SK-N-MC (cell line): Measurements from ENCODE around the gene SERPIND1.

ENCODE experiments used
- DNase-seq: peaks from one replicate; pipeline ENCODE4 v3.0.0-alpha.2; 2011; ENCODE audit warnings: low read depth, low spot score
- H3K27ac ChIP-seq: fragments of 200-600 bp; sonication (generic); 2 replicates; pipeline ENCODE4 v1.5.1; 2016; ENCODE audit warnings: mixed run types
- H3K36me3 ChIP-seq: fragments of 200-600 bp; sonication (generic); 2 replicates; pipeline ENCODE4 v1.6.1; 2017; ENCODE audit warnings: antibody characterized with exemption, low read length, mixed read lengths; ENCODE audit not compliant: insufficient read depth
- H3K4me3 ChIP-seq: fragments of 200-600 bp; sonication (generic); 2 replicates; pipeline ENCODE4 v1.5.1; 2016
- H3K9ac ChIP-seq: fragments of 200-600 bp; sonication (generic); 2 replicates; pipeline ENCODE4 v1.8.0; 2017; ENCODE audit warnings: mixed run types, mixed read lengths; ENCODE audit not compliant: insufficient read length
- H3K9me3 ChIP-seq: fragments of 200-600 bp; sonication (generic); 2 replicates; pipeline ENCODE4 v1.6.1; 2017; ENCODE audit warnings: low read depth, mild to moderate bottlenecking, antibody characterized with exemption, low read length, moderate library complexity, mixed read lengths
- EZH2 ChIP-seq: fragments of 200-600 bp; sonication (generic); IDR thresholded peaks from one replicate; pipeline ENCODE4 v1.6.1; 2017; ENCODE audit warnings: antibody characterized with exemption
- FOXP2 ChIP-seq: optimal IDR thresholded peaks from 2 replicates; pipeline ENCODE3; 2011; ENCODE audit warnings: mild to moderate bottlenecking, moderate library complexity; ENCODE audit not compliant: insufficient read depth; ENCODE audit errors: extremely low read length, control extremely low read depth
- POLR2AphosphoS5 ChIP-seq: IDR thresholded peaks from 2 replicates; pipeline ENCODE4 v1.6.1; 2012; ENCODE audit warnings: mild to moderate bottlenecking, low read depth, low read length, borderline replicate concordance

The SERPIND1 gene

GRCh38 chr22:20792221-20792965 is 18.5 kb downstream of the SERPIND1 start:
- no peaks in the 10 kb centered on the region for H3K9me3 ChIP-seq
- DNase-seq = no peak
- peaks cover 8% of the 10 kb centered on the region; the same call in 1 of the 2 replicates for H3K36me3 ChIP-seq
- no peak overlapping the region for H3K27ac ChIP-seq
- no peak overlapping the region for H3K4me3 ChIP-seq
- TF ChIP-seq POLR2AphosphoS5 (no peak), FOXP2 (no peak), EZH2 (no peak)
- no peak overlapping the region for H3K9ac ChIP-seq

GRCh38 chr22:20792966-20793728 is 19.2 kb downstream of the SERPIND1 start:
- DNase-seq = no peak
- Histone ChIP-seq H3K36me3 (peaks cover 15% of the 10 kb centered on the region; the same call in 1 of the 2 replicates), H3K9me3 (no peaks in the 10 kb centered on the region), H3K27ac (no peak overlapping the region), H3K4me3 (no peak overlapping the region), H3K9ac (no peak overlapping the region)
- TF ChIP-seq POLR2AphosphoS5 = no peak
- no peak for TF ChIP-seq FOXP2
- TF ChIP-seq EZH2 = no peak

- Histone ChIP-seq H3K9ac (no peak overlapping the region), H3K27ac (no peak overlapping the region), H3K9me3 (no peaks in the 10 kb centered on the region), H3K36me3 (peaks cover 24% of the 10 kb centered on the region; the same call in 1 of the 2 replicates), H3K4me3 (no peak overlapping the region)
- TF ChIP-seq EZH2 = no peak
- TF ChIP-seq FOXP2 = no peak
- no peak for TF ChIP-seq POLR2AphosphoS5
- no peak for DNase-seq
Measured at GRCh38 chr22:20793748-20794649, 20.1 kb downstream of the SERPIND1 start.

GRCh38 chr22:20794650-20795413 is 20.9 kb downstream of the SERPIND1 start:
- Histone ChIP-seq H3K9ac (no peak overlapping the region), H3K36me3 (peaks cover 31% of the 10 kb centered on the region; the same call in 1 of the 2 replicates), H3K4me3 (no peak overlapping the region), H3K27ac (no peak overlapping the region), H3K9me3 (no peaks in the 10 kb centered on the region)
- TF ChIP-seq POLR2AphosphoS5 (no peak), FOXP2 (no peak), EZH2 (no peak)
- no peak for DNase-seq

- Histone ChIP-seq H3K9ac (no peak overlapping the region), H3K4me3 (no peak overlapping the region), H3K36me3 (peaks cover 35% of the 10 kb centered on the region; the same call in 1 of the 2 replicates), H3K27ac (no peak overlapping the region), H3K9me3 (no peaks in the 10 kb centered on the region)
- no peak for DNase-seq
- no peak for TF ChIP-seq FOXP2
- TF ChIP-seq EZH2 = no peak
- no peak for TF ChIP-seq POLR2AphosphoS5
Measured at GRCh38 chr22:20796731-20797130, 22.8 kb downstream of the SERPIND1 start.

- no peak overlapping the region for H3K27ac ChIP-seq
- peaks cover 35% of the 10 kb centered on the region; the same call in 1 of the 2 replicates for H3K36me3 ChIP-seq
- DNase-seq = no peak
- H3K9me3 ChIP-seq = no peaks in the 10 kb centered on the region
- TF ChIP-seq FOXP2 (no peak), POLR2AphosphoS5 (no peak), EZH2 (no peak)
- H3K4me3 ChIP-seq = no peak overlapping the region
- H3K9ac ChIP-seq = no peak overlapping the region
Measured at GRCh38 chr22:20798218-20798617, 24.3 kb downstream of the SERPIND1 start.

- Histone ChIP-seq H3K27ac (no peak overlapping the region), H3K4me3 (no peak overlapping the region), H3K9me3 (no peaks in the 10 kb centered on the region), H3K9ac (no peak overlapping the region), H3K36me3 (peaks cover 38% of the 10 kb centered on the region; the same call in 1 of the 2 replicates)
- TF ChIP-seq FOXP2 (no peak), EZH2 (no peak), POLR2AphosphoS5 (no peak)
- DNase-seq = no peak
Measured at GRCh38 chr22:20798974-20799373, 25.1 kb downstream of the SERPIND1 start.
